ENCODE data around the gene GATAD2B.

Gene GATAD2B

GRCh38 chr1:153922972-153923925 lies at the start of gene GATAD2B:
Gene GATAD2B (minus strand): TSS chr1:153922972. CDS start chr1:153828347, 94,625 bp downstream.
- peak; percentile 99 for DNase-seq

- DNase-seq = no peak
These were observed 47.6 kb upstream of the GATAD2B start for GRCh38 chr1:153970346-153970745.

DNA sequence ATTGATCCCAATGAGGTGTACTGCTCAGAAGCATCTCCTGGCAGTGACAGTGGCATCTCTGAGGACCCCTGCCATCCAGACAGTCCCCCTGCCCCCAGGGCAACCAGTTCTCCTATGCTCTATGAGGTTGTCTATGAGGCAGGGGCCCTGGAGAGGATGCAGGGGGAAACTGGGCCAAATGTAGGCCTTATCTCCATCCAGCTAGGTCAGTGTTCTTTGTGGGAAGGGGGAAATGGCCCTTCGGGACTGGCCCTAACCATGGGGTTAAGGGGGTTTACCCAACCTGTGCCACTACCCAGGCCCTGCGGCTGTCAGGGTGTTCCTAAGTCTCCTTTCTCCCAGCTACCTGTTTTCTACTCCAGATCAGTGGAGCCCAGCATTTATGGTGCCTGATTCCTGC lies 46.2 kb upstream of the GATAD2B start:
- no peak for DNase-seq

DNA sequence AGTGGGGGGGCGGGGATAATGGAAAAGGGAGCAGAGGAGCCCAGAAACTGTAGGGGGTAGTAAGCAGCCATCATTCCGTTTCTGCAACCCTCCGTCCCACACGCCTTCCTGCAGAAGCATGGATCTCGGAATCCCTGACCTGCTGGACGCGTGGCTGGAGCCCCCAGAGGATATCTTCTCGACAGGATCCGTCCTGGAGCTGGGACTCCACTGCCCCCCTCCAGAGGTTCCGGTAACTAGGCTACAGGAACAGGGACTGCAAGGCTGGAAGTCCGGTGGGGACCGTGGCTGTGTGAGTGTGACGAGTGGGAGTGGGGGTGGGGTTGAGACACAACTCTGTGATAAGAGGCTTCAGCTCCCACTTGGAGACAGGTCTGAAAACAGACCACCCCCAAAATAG lies 45.6 kb upstream of the GATAD2B start:
- no peak for DNase-seq

DNA sequence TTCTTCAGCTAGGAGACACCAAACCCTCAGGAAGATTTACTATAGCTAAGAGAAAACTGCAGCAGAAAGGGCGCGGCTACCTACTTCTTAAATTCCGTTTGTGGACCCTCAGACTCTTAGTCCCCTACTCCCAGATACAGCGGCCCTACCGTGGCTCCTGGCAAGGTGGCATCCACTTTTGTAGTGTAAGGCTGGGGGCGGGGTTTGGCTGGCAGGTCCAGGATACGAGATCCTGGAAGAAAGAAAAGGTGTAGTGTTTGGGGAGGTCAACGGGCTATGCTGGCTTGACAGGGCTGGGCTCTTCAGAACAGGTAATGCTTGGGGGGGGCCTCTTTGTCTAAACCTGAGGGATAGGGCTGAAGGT lies 45.2 kb upstream of the GATAD2B start:
- no peak for DNase-seq

DNA sequence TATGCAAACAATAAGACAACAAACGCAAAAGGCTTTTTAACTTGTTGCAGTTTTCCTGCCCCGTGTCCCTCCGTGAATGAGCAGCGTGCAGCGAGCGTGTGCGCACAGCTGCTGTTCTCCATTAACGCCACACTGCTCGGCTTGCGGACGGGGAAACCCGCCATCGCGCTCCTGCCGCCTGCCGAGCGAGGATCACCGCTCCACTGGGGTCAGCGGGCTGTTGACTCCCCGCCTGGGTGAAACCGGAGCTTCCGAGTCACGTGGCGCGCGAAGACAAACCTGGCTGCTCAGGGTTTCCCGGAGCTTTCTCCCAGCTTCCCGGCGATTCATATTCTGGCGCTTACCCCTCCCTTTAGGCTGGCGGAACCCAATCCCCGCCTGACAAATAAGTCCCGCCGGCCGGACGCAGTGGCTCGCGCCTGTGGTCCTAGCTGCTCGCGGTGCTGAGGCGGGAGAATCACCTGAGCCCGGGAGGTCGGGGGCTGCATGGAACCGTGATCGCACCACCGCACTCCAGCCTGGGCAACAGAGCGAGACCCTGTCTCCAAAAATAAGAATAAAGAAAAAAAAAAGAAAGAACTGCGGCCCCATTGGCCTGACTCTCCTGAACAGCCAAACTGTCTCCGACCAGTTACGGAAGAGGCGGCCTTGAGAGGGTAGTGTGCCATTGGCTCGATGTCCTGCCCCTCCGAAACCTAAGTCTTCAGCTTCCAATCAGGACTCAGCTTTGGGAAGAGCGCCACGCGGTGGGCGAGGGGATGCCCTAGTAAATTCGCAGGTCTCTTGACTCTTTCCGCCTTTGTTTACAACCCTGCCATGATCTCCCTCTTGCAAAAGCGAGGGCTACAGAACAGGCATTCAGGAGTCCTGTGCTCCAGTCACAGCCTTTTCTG lies 44.6 kb upstream of the GATAD2B start, which contains the start of gene CREB3L4:
Gene CREB3L4, plus strand, starts transcription at position 796 of the 893 bp plus-strand sequence. CDS start 624 bp downstream, outside the sequence.
- DNase-seq = peak; percentile 89

GRCh38 chr1:153963850-153964331 lies 41.1 kb upstream of the GATAD2B start:
- no peak for DNase-seq

- peak; percentile 96 for DNase-seq
These were observed 40.5 kb upstream of the GATAD2B start, which contains the start of gene SLC39A1 for GRCh38 chr1:153963030-153963849. Gene SLC39A1 (minus strand): TSS chr1:153963537. CDS start chr1:153962715, 822 bp downstream.

DNA sequence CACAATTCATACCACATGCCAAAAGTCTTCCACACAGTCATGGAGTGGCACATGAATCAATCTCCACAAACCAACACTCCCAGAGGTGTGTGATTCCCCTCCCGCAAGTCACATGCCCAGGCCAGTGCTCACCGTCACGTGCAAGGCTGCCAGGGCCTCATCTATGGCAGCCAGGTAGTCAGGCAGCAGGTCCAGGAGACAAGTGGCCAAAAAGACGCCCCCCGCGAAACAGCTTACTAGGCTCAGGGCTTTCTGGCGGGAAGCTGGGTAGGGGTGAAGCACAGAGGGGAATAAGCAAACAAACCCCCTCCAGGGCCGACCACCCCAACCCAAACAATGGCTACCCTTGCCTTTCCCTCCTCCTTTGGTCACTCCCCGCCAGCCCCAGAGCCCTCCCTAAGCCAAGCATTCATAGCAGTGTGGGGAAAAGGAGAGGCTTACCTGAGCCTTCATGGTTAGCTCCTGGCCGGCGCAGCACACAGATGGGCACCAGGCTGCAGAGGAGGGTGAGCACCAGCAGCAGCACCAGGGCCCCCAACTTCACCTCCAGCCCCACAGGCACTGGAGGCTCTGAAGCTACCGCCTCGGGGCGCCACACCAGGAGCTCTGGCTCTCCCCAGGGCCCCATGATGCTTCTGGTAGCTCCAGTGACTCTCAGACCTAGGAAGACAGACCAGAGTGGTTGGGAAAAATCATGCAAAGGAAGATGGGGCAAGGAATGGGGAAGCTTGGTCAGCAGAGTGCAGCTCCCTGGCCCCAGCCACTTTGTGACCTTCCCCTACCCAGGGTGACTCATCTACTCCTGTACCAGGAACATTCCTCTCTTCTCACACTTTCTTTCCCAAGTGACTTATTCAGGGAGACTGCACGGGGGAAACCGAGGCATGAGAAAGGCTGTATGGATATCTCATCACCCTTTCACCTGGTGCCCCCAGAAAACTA lies 39.6 kb upstream of the GATAD2B start:
- peak; percentile 30 for DNase-seq

GRCh38 chr1:153961421-153961820 lies 38.6 kb upstream of the GATAD2B start:
- no peak for DNase-seq

DNA sequence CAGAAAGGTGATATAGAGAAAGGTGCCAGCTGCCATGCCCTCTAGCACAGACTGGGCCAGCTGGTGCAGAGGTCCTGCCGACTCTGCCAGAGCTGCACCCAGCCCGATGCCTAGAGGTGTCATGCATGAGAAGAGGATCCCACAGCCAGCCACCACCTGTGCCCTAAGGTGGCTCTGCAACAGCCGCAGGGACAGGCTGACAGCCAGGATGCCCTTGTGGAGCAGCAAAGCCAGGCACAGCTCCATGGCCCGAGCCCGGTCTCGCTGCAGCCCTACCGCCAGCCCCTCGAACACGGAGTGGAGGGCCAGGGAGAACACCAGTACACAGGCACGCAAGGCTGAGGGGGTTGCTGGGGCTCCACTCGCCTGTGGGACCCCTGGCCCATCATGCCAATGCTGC lies 37.4 kb upstream of the GATAD2B start:
- DNase-seq = no peak

DNA sequence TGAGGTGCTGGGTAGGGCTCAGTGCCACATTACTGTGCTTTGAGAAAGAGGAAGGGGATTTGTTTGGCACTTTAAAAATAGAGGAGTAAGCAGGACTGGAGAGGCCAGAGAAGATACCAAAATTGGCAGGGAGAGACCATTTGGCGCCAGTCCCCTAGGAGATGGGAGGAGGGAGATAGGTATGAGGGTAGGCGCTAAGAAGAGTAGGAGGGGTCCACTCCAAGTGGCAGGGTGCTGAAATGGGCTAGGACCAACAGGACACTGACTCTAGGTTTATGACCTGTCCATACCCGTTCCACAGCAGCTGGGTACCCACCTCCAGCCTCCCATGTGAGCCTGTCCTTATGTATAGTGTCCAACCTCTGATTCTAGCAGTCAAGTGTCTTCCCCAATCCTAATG lies 36.7 kb upstream of the GATAD2B start:
- DNase-seq = no peak

DNA sequence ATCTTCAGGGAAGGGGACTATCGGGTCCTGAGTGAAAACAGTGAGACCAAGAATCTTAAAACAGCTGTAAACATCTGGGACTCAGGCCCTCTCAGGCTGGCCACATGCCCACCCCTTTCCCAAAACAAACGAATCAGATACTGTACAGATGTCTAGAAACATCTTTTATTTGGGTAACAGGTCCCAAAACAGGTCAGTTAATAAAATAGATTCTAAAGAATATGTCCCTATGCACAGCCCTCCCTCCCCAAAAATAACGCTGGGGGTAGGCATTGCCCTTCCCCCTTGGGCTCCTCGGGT lies 36.1 kb upstream of the GATAD2B start:
- no peak for DNase-seq

DNA sequence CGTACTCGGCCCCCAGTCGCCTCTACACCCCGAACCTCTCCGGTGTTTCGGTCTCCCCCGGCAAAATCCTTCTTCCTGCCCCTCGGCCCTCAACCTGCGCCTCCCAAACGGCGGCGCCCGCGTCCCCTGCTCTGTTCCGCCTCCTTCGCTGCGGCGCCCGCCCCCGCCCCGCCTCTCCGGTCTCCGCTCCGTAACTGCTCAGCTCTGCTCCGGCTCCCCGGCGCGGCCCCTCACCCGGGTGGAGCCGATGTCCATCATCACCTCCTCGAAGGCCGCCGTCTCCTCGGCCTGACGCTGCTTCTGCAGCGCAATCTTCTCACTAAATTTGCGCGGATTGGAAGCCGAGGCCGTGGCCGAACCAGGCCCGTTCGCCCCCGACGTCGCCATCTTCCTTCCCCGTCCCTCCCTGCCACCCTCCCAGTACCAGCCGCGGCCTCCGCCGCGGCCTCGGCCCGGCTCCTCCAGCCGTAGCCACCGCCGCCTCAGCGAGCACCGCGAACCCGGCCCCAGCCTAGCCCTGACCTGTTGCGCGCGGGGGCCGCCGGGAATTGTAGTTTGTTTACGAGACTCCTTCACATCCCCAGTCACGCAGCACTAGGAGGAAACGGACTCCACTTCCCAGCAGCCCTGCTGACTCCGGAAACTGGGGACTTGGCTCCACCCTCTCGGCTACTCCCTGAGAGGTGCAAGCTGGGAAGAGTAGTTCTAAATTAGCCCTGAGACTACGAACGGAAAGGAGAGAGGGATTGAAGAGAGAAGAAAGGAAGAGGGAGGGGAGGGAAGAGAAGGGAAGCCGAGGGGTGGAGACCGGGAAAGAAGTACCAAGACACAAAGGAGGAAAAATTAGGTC lies 35.6 kb upstream of the GATAD2B start, which contains the start of gene CRTC2:
Gene CRTC2, minus strand, starts transcription at position 502 of the 850 bp plus-strand sequence. Its CDS starts 115 bp downstream, at position 387.
- DNase-seq = peak; percentile 99

GRCh38 chr1:153957744-153958110 lies 35.0 kb upstream of the GATAD2B start:
- DNase-seq = peak; percentile 49

- DNase-seq = no peak
These were observed 34.4 kb upstream of the GATAD2B start for GRCh38 chr1:153956997-153957715.

DNA sequence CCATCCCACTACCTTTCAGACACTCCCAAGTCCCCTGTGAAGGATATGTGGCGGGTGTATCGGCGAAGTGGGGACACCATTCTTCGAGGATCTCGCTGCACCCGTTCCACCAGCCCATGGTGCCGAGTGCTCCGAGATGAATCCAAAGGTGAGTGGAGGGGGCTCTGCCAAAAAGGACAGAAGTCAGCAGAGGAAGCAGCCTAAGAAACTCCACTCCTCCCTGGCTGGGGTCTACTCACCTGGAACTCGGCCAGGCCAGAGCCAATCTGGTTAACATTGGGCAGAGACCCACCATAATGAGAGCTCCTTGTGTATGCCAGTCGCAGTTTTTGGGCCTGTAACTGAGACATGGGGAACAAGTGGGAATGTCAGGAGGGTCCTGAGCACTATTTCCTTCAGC lies 32.1 kb upstream of the GATAD2B start:
- DNase-seq = no peak

DNA sequence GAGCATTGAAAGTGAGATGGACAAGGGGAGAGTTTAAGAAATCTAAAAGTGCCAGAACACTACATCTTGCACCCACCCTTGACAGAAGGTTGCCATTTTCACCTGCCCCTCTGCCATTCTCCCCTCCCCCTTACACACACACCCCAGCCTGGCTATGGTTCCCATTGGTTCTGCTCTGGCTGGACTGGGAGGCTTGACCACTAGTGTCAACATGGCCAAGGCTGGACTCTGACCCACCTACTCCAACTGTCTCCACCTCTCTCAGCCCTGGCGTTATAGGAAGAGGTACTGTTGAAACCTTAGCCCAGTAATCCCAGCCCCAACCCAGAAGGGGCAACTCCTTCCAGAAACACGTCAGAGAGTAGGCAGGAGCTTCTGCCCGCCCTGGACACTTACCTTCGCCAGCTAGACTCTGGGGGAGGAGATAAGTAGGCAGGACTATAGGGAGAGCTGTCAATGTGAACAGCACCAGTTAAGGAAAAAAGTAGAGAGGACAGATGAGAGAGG lies 31.1 kb upstream of the GATAD2B start:
- no peak for DNase-seq

GRCh38 chr1:153951801-153952200 lies 29.0 kb upstream of the GATAD2B start:
- no peak for DNase-seq

Measured in activated CD4-positive, alpha-beta T cell treated with anti-CD3 and anti-CD28 coated beads for 48 hours (primary cell).